Naive thymus-derived CD4-positive, alpha-beta T cell (primary cell): Measurements from ENCODE around the gene CDYL2. TPM values are rescaled to one million over a fixed set of nuclear protein-coding genes. Genes with fewer than 3 reads are reported as not detected.
"Not testable (repeated sequence)": the region's sequence is repeated elsewhere in the genome, so short reads cannot be mapped to it uniquely, and the experiment has no call there.

Experiments used
- ATAC-seq: fragments of 150-1000 bp; cut with Tn5 transposase; 2 replicates; pipeline ENCODE4 v1.10.0; 2021; ENCODE audit warnings: mild to moderate bottlenecking, moderate library complexity
- CTCF ChIA-PET: fragments of 350-600 bp; sonication (Branson Sonifier 250); formaldehyde crosslinking; loops from one replicate; lab custom pipeline; 2021; ENCODE audit warnings: antibody characterized with exemption; lab: Charles Lee
- POLR2A ChIA-PET: fragments of 350-600 bp; sonication (Branson Sonifier 250); formaldehyde crosslinking; loops from one replicate; lab custom pipeline; 2021; ENCODE audit warnings: antibody characterized with exemption, inconsistent platforms; lab: Charles Lee
- DNase-seq, 9 donors: peaks; one replicate each; pipeline versions ENCODE4 v3.0.0 to v3.0.0-alpha.2; 2020 to 2022; ENCODE audit warnings: mixed read lengths in 1 of 9
- H3K27ac ChIP-seq: one replicate; pipeline ENCODE4 v1.7.0; 2013; ENCODE audit warnings: mild to moderate bottlenecking, low read depth, low read length, moderate library complexity
- H3K27me3 ChIP-seq, 2 donors: one replicate each; pipeline ENCODE4 v1.7.0; 2013; ENCODE audit warnings: low read length in 2 of 2, mild to moderate bottlenecking in 2 of 2, moderate library complexity in 2 of 2; ENCODE audit not compliant: control insufficient read depth in 2 of 2, insufficient read depth in 2 of 2
- H3K36me3 ChIP-seq, 3 experiments: 1 replicate in 2 of 3; 2 replicates in 1 of 3; pipeline ENCODE4 v1.7.0; 2013; ENCODE audit warnings: low read length in 3 of 3, mild to moderate bottlenecking in 3 of 3, moderate library complexity in 1 of 3; ENCODE audit not compliant: insufficient read depth in 3 of 3, control insufficient read depth in 2 of 3
- H3K4me1 ChIP-seq, 2 donors: one replicate each; pipeline ENCODE4 v1.7.0; 2013; ENCODE audit warnings: low read length in 2 of 2, mild to moderate bottlenecking in 2 of 2, moderate library complexity in 1 of 2; ENCODE audit not compliant: control insufficient read depth in 2 of 2, insufficient read depth in 2 of 2
- H3K4me3 ChIP-seq: 2 replicates; pipeline ENCODE4 v1.7.0; 2013; ENCODE audit warnings: mild to moderate bottlenecking, low read length
- H3K9me3 ChIP-seq, 3 experiments: 1 replicate in 2 of 3; 2 replicates in 1 of 3; pipeline ENCODE4 v1.7.0; 2013; ENCODE audit warnings: low read length in 3 of 3; ENCODE audit not compliant: control insufficient read depth in 2 of 3
- H3K27ac Mint-ChIP-seq, 9 donors: one replicate each; pipeline ENCODE4 v1.8.0; 2020 to 2022; ENCODE audit warnings: mixed read lengths in 9 of 9, mild to moderate bottlenecking in 8 of 9, moderate library complexity in 5 of 9, inconsistent platforms in 2 of 9
- H3K27me3 Mint-ChIP-seq, 5 donors: one replicate each; pipeline ENCODE4 v1.8.0; 2021 to 2022; ENCODE audit warnings: mixed read lengths in 5 of 5, mild to moderate bottlenecking in 1 of 5
- H3K36me3 Mint-ChIP-seq, 5 donors: one replicate each; pipeline ENCODE4 v1.8.0; 2020 to 2022; ENCODE audit warnings: mixed read lengths in 5 of 5, mild to moderate bottlenecking in 3 of 5, inconsistent platforms in 1 of 5
- H3K4me1 Mint-ChIP-seq, 7 donors: one replicate each; pipeline ENCODE4 v1.8.0; 2020 to 2022; ENCODE audit warnings: mixed read lengths in 7 of 7, mild to moderate bottlenecking in 3 of 7, inconsistent platforms in 1 of 7
- H3K4me3 Mint-ChIP-seq, 10 donors: one replicate each; pipeline ENCODE4 v1.8.0; 2020 to 2022; ENCODE audit warnings: mild to moderate bottlenecking in 10 of 10, mixed read lengths in 10 of 10, moderate library complexity in 6 of 10, inconsistent platforms in 2 of 10
- H3K9me3 Mint-ChIP-seq, 11 donors: one replicate each; pipeline ENCODE4 v1.8.0; 2020 to 2022; ENCODE audit warnings: mixed read lengths in 11 of 11, mild to moderate bottlenecking in 4 of 11, inconsistent platforms in 1 of 11, moderate library complexity in 1 of 11
- intact Hi-C, 2 donors: fragments of 100-400 bp; cut with micrococcal nuclease; formaldehyde crosslinking; loops; one replicate each; pipeline ENCODE4 v1.15.1; 2023
- polyA plus RNA-seq, 2 donors: library from polyadenylated mRNA; unstranded; fragments of 300-500 nt; fragmentation: Illumina TruSeq; gene quantifications; one replicate each; pipeline ENCODE4 v1.2.3, GENCODE V29; 2021
- total RNA-seq, 6 experiments: library from RNA in 5 of 6; stranded (reverse) in 5 of 6; gene quantifications; 1 replicate in 5 of 6; 2 replicates in 1 of 6; pipeline ENCODE4 v1.2.3 and lab custom pipeline; 2021 to 2026

Gene CDYL2
- total and polyA plus RNA-seq, 7 experiments from 2014 or later, result 0.61 to 71.3 (median 21.0) TPM

DNA sequence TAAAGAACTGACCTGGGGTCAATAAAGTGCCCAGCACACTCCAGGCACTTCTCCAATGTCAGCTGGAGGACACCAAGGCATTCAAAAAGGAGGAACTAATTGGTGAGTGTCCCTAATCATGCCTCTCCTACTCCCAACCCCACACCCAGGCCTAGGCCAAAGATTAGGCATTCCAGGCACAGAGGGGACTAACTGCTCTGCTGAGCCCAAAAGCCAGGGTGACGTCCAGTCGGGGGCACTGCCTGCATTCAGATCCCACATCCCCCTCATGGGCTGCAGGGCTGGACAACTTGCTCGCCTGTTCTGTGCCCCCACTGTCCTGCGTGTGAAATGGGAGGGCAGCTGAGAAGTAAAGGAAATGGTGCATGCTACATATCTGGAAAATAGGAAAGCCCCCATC lies 148.2 kb downstream of the CDYL2 start:
- Mint-ChIP-seq H3K4me3 (peak overlapping the region; percentile 71 to 92 (median 87)), H3K4me1 (peaks cover 18 to 53% (median 28%) of the 10 kb centered on the region in 7 donors), H3K36me3 (peaks cover 0 to 40% (median 15%) of the 10 kb centered on the region in 5 donors), H3K27ac (peak overlapping the region; percentile 80 to 97 (median 91)), H3K27me3 (no peaks in the 10 kb centered on the region), H3K9me3 (peaks cover 0 to 24% (median 10%) of the 10 kb centered on the region in 11 donors)
- Histone ChIP-seq H3K27ac (peak overlapping the region; percentile 68), H3K27me3 (no peaks in the 10 kb centered on the region), H3K9me3 (no peaks in the 10 kb centered on the region), H3K4me1 (peaks cover 6 to 14% of the 10 kb centered on the region in 2 donors), H3K36me3 (no peaks in the 10 kb centered on the region), H3K4me3 (peak overlapping the region; percentile 56)
- POLR2A ChIA-PET, result interaction anchor here (0.7 kb wide), 1 partner anchor 47 kb away, joined by 3 read pairs; no protein-coding TSS in a partner anchor
- no peak for DNase-seq
- CTCF ChIA-PET, result interaction anchor here (0.6 kb wide), 1 partner anchor 1048 kb away, joined by 3 read pairs; no protein-coding TSS in a partner anchor
- peak; percentile 18 for ATAC-seq
- intact Hi-C loops, result loop anchor here (1.0 to 10.0 kb wide), 11 partner anchors 59 to 166 kb away; partner anchors contain the start of gene DYNLRB2 (in 1 of the 2)

DNA sequence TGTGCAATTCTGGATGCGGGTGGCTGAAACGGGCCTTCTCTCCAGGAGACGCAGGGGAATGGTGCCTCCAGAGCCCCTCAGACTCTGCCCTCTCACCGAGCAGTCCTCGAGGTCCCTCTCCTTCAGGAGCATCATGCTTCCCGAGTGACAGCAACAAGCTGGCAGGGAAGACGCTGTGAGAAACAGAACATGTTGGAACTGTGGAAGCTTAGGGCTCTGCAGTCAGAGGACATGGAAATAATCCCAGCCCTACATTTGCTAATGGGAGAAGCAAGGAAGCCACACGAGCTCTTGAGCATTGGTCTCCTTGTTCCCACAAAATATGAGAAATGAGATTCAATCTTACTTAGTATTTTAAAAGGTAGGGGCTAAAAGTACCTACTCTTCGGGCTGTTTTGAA lies 148.6 kb downstream of the CDYL2 start:
- intact Hi-C loops, result loop anchor here (1.0 to 10.0 kb wide), 11 partner anchors 59 to 167 kb away; partner anchors contain the start of gene DYNLRB2 (in 1 of the 2)
- H3K4me1 ChIP-seq, result peaks cover 6 to 14% of the 10 kb centered on the region in 2 donors
- DNase-seq (no peak), ATAC-seq (no peak)
- Mint-ChIP-seq H3K27ac (peak overlapping the region in 8 of 9 donors; percentile 80 to 97 (median 91)), H3K36me3 (peaks cover 0 to 36% (median 14%) of the 10 kb centered on the region in 5 donors), H3K4me1 (peaks cover 19 to 51% (median 31%) of the 10 kb centered on the region in 7 donors), H3K9me3 (peaks cover 0 to 22% (median 10%) of the 10 kb centered on the region in 11 donors), H3K27me3 (peaks cover 0 to under 1% (median 0%) of the 10 kb centered on the region in 5 donors), H3K4me3 (peak overlapping the region in 8 of 10 donors; percentile 3 to 92 (median 88))
- no peaks in the 10 kb centered on the region for H3K27me3 ChIP-seq
- CTCF ChIA-PET, result interaction anchor here (0.6 kb wide), 1 partner anchor 1048 kb away, joined by 3 read pairs; no protein-coding TSS in a partner anchor
- H3K27ac ChIP-seq, result peak overlapping the region; percentile 68
- POLR2A ChIA-PET, result interaction anchor here (0.7 kb wide), 1 partner anchor 47 kb away, joined by 3 read pairs; no protein-coding TSS in a partner anchor
- H3K4me3 ChIP-seq, result peak overlapping the region; percentile 56
- H3K36me3 ChIP-seq, result no peaks in the 10 kb centered on the region
- H3K9me3 ChIP-seq, result no peaks in the 10 kb centered on the region

- Mint-ChIP-seq H3K4me3 (no peak overlapping the region), H3K27ac (peak overlapping the region in 1 of 9 donors; percentile 90), H3K4me1 (peaks cover 32 to 59% (median 46%) of the 10 kb centered on the region in 7 donors), H3K36me3 (peaks cover 0 to 35% (median 5%) of the 10 kb centered on the region in 5 donors), H3K27me3 (peaks cover 0 to 3% (median 0%) of the 10 kb centered on the region in 5 donors), H3K9me3 (peaks cover 0 to 11% (median 5%) of the 10 kb centered on the region in 11 donors)
- POLR2A ChIA-PET, result no interaction called here
- Histone ChIP-seq H3K4me3 (no peak overlapping the region), H3K36me3 (no peaks in the 10 kb centered on the region), H3K9me3 (no peaks in the 10 kb centered on the region), H3K27ac (no peak overlapping the region), H3K27me3 (no peaks in the 10 kb centered on the region), H3K4me1 (peaks cover 6 to 14% of the 10 kb centered on the region in 2 donors)
- CTCF ChIA-PET, result no interaction called here
- no peak for ATAC-seq
- intact Hi-C loops, result loop anchor here in 1 of 2 donors (10.0 kb wide), 1 partner anchor 61 kb away; no protein-coding TSS in a partner anchor
- no peak for DNase-seq
Observed at GRCh38 chr16:80654094-80654862, 150.1 kb downstream of the CDYL2 start.

- CTCF ChIA-PET, result no interaction called here
- Histone ChIP-seq H3K27me3 (no peaks in the 10 kb centered on the region), H3K9me3 (no peaks in the 10 kb centered on the region), H3K27ac (no peak overlapping the region), H3K4me3 (no peak overlapping the region), H3K4me1 (peaks cover 6 to 12% of the 10 kb centered on the region in 2 donors), H3K36me3 (no peaks in the 10 kb centered on the region)
- intact Hi-C loops, result loop anchor here in 1 of 2 donors (10.0 kb wide), 1 partner anchor 62 kb away; no protein-coding TSS in a partner anchor
- peaks cover 0 to 4% (median 0%) of the 10 kb centered on the region in 5 donors for H3K27me3 Mint-ChIP-seq
- H3K9me3 Mint-ChIP-seq, result peaks cover 0 to 8% (median 4%) of the 10 kb centered on the region in 11 donors
- ATAC-seq (no peak), DNase-seq (no peak)
- no peak overlapping the region for H3K4me3 Mint-ChIP-seq
- peaks cover 0 to 35% (median 0%) of the 10 kb centered on the region in 5 donors for H3K36me3 Mint-ChIP-seq
- no peak overlapping the region for H3K27ac Mint-ChIP-seq
- POLR2A ChIA-PET, result no interaction called here
- H3K4me1 Mint-ChIP-seq, result peaks cover 29 to 51% (median 45%) of the 10 kb centered on the region in 7 donors
Observed at GRCh38 chr16:80652441-80652840, 152.0 kb downstream of the CDYL2 start.

DNA sequence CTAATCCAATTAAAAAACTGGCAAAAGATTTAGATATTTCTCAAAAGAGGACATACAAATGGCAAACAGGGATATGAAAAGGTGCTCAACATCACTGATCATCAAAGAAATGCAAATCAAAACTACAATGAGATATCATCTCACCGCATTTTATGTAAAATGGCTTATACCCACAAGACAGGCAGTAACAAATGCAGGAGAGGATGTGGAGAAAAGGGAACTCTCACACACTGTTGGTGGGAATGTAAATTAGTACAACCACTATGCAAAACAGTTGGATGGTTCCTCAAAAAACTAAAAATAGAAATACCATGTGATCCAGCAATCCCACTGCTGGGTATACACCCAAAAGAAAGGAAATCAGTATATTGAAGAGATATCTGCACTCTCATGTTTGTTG lies 154.1 kb downstream of the CDYL2 start:
- H3K4me3 ChIP-seq, H3K27me3 Mint-ChIP-seq, H3K36me3 ChIP-seq, H3K4me1 ChIP-seq, H3K27ac ChIP-seq, H3K27me3 ChIP-seq, POLR2A ChIA-PET, H3K9me3 ChIP-seq, H3K27ac Mint-ChIP-seq: not testable (repeated sequence)
- Mint-ChIP-seq H3K36me3 (peaks cover 0 to 41% (median 0%) of the 10 kb centered on the region in 5 donors), H3K4me3 (peak overlapping the region in 7 of 10 donors; percentile 15 to 55 (median 30)), H3K4me1 (peaks cover 18 to 37% (median 26%) of the 10 kb centered on the region in 7 donors), H3K9me3 (peaks cover 0 to 15% (median 6%) of the 10 kb centered on the region in 11 donors)
- CTCF ChIA-PET, result interaction anchor here (0.5 to 0.9 kb wide), 2 partner anchors 149 to 150 kb away, joined by 3 read pairs; no protein-coding TSS in a partner anchor
- ATAC-seq (peak; percentile 74), DNase-seq (peak in 5 of 9 donors; percentile 24 to 41 (median 36))
- intact Hi-C loops, result loop anchor here in 1 of 2 donors (10.0 kb wide), 1 partner anchor 65 kb away; no protein-coding TSS in a partner anchor

DNA sequence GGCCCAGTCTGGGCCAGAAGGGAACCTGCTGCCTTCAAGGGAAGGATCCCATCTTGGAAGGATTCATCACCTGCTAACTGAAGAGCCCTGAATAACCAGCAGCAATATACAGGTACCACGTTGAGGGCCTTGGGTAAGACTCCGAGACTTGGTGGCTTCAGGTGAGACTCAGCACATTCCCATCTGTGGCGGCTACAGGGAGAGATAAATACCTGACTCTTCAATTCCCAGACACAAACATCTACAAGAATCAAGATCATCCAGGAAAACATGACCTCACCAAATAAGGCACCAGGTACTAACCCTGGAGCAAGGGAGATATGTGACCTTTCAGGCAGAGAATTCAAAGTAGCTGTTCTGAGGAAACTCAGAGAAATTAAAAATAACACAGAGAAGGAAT lies 164.1 kb downstream of the CDYL2 start:
- Histone ChIP-seq H3K36me3 (no peaks in the 10 kb centered on the region), H3K27ac (no peak overlapping the region), H3K9me3 (no peaks in the 10 kb centered on the region), H3K27me3 (no peaks in the 10 kb centered on the region), H3K4me1 (no peaks in the 10 kb centered on the region), H3K4me3 (no peak overlapping the region)
- intact Hi-C loops, result no loop called here
- no peak for DNase-seq
- Mint-ChIP-seq H3K27me3 (no peaks in the 10 kb centered on the region), H3K4me1 (peaks cover 0 to 5% (median 0%) of the 10 kb centered on the region in 7 donors), H3K4me3 (no peak overlapping the region), H3K36me3 (peaks cover 3 to 47% (median 10%) of the 10 kb centered on the region in 5 donors), H3K9me3 (peaks cover 0 to 18% (median 12%) of the 10 kb centered on the region in 11 donors), H3K27ac (no peak overlapping the region)
- ATAC-seq, result no peak
- ChIA-PET POLR2A (no interaction called here), CTCF (no interaction called here)
